ENCODE results near the gene KHDRBS2. TPM values are rescaled to one million over a fixed set of nuclear protein-coding genes. Genes with fewer than 3 reads are reported as not detected.

The KHDRBS2 gene
- total RNA-seq, 3 donors from 2014 or later, result 0.16 TPM; not detected in 2

DNA sequence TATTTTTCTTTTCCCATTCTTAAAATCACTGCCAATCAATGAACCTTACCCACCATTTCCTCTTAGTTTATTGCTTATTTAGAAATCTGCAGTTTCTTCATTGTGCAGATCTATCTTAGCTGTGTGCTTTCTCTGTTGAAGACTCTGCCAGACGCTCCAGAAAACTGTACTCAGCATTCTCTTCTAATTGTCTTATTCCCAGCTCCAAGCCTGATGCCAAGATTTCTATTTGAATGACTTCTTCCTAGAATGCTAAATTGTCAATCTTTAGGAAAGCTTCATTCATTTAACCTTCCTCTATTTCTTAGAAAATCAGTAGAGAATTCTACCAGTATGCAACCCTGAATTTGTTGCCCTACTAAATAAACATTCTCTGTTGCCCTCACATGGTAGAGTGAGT is 308.9 kb downstream of the KHDRBS2 start:
- no peak overlapping the region for H3K27ac ChIP-seq
- intact Hi-C loops (cut with DNase I; ENCODE audit: low total_unique reads), result no loop called here
- H3K9me3 ChIP-seq, result no peaks in the 10 kb centered on the region
- DNase-seq (ENCODE audit: low spot score in 2 of 2), result no peak
- no peak overlapping the region for H3K4me3 ChIP-seq
- no peaks in the 10 kb centered on the region for H3K27me3 ChIP-seq
- no peaks in the 10 kb centered on the region for H3K36me3 ChIP-seq
- H3K4me1 ChIP-seq, result no peaks in the 10 kb centered on the region
- TF ChIP-seq, protein P1, sequence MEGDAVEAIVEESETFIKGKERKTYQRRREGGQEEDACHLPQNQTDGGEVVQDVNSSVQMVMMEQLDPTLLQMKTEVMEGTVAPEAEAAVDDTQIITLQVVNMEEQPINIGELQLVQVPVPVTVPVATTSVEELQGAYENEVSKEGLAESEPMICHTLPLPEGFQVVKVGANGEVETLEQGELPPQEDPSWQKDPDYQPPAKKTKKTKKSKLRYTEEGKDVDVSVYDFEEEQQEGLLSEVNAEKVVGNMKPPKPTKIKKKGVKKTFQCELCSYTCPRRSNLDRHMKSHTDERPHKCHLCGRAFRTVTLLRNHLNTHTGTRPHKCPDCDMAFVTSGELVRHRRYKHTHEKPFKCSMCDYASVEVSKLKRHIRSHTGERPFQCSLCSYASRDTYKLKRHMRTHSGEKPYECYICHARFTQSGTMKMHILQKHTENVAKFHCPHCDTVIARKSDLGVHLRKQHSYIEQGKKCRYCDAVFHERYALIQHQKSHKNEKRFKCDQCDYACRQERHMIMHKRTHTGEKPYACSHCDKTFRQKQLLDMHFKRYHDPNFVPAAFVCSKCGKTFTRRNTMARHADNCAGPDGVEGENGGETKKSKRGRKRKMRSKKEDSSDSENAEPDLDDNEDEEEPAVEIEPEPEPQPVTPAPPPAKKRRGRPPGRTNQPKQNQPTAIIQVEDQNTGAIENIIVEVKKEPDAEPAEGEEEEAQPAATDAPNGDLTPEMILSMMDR (IDR thresholded peaks at IDR 0.05), result no peak
- no peak for TF ChIP-seq POLR2A (IDR thresholded peaks at IDR 0.05)
- no peak for TF ChIP-seq POLR2AphosphoS5 (IDR thresholded peaks at IDR 0.05)

GRCh38 chr6:61959196-61959595 is 326.8 kb downstream of the KHDRBS2 start:
- H3K9me3 ChIP-seq, result peaks cover 7 to 10% of the 10 kb centered on the region in 2 donors
- no peaks in the 10 kb centered on the region for H3K27me3 ChIP-seq
- no peaks in the 10 kb centered on the region for H3K36me3 ChIP-seq
- no peak for DNase-seq (ENCODE audit: low spot score in 2 of 2)
- intact Hi-C loops (cut with DNase I; ENCODE audit: low total_unique reads), result no loop called here
- H3K27ac ChIP-seq, result no peak overlapping the region
- no peak for TF ChIP-seq POLR2AphosphoS5 (IDR thresholded peaks at IDR 0.05)
- TF ChIP-seq, protein P1 (IDR thresholded peaks at IDR 0.05), result no peak
- TF ChIP-seq POLR2A (IDR thresholded peaks at IDR 0.05), result no peak
- H3K4me1 ChIP-seq, result no peaks in the 10 kb centered on the region
- H3K4me3 ChIP-seq, result no peak overlapping the region

DNA sequence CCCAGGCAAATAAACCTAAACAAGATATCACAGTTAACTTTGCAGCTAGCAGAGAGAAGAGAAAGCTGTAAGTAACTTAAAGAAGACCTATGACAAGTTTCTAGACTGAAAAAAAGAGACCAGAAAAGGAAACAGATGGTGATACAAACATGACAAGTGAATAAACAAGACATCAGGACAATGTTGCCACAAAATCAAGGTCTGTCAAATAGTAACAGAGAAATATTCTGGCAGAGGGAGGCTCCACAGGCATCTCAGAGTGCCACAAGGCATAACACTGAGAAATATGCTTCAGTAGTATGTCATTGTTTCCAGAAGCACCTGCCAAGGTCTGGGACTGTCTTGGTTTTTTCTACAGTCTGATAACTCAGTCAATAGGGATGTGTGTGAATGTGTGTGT is 332.2 kb downstream of the KHDRBS2 start:
- Histone ChIP-seq H3K9me3 (peaks cover 7 to 10% of the 10 kb centered on the region in 2 donors), H3K27ac (no peak overlapping the region), H3K36me3 (no peaks in the 10 kb centered on the region), H3K27me3 (no peaks in the 10 kb centered on the region), H3K4me3 (no peak overlapping the region), H3K4me1 (no peaks in the 10 kb centered on the region)
- no peak for DNase-seq (ENCODE audit: low spot score in 2 of 2)
- TF ChIP-seq, protein P1 (IDR thresholded peaks at IDR 0.05), result no peak
- intact Hi-C loops (cut with DNase I; ENCODE audit: low total_unique reads), result no loop called here

GRCh38 chr6:61951586-61951985 is 334.4 kb downstream of the KHDRBS2 start:
- Histone ChIP-seq H3K4me3 (no peak overlapping the region), H3K27ac (no peak overlapping the region), H3K36me3 (no peaks in the 10 kb centered on the region), H3K27me3 (no peaks in the 10 kb centered on the region), H3K9me3 (no peaks in the 10 kb centered on the region), H3K4me1 (no peaks in the 10 kb centered on the region)
- intact Hi-C loops (cut with DNase I; ENCODE audit: low total_unique reads), result no loop called here
- TF ChIP-seq, protein P1 (IDR thresholded peaks at IDR 0.05), result no peak
- no peak for TF ChIP-seq POLR2A (IDR thresholded peaks at IDR 0.05)
- TF ChIP-seq POLR2AphosphoS5 (IDR thresholded peaks at IDR 0.05), result no peak
- no peak for DNase-seq (ENCODE audit: low spot score in 2 of 2)

GRCh38 chr6:61950811-61951210 is 335.2 kb downstream of the KHDRBS2 start:
- no peaks in the 10 kb centered on the region for H3K4me1 ChIP-seq
- intact Hi-C loops (cut with DNase I; ENCODE audit: low total_unique reads), result no loop called here
- TF ChIP-seq POLR2AphosphoS5 (IDR thresholded peaks at IDR 0.05) (no peak), POLR2A (IDR thresholded peaks at IDR 0.05) (no peak)
- TF ChIP-seq, protein P1 (IDR thresholded peaks at IDR 0.05), result no peak
- no peak for DNase-seq (ENCODE audit: low spot score in 2 of 2)
- no peak overlapping the region for H3K4me3 ChIP-seq
- H3K27me3 ChIP-seq, result no peaks in the 10 kb centered on the region
- H3K36me3 ChIP-seq, result no peaks in the 10 kb centered on the region
- no peak overlapping the region for H3K27ac ChIP-seq
- H3K9me3 ChIP-seq, result no peaks in the 10 kb centered on the region

All from breast epithelium (tissue), 4 donors.